ENCODE measurements around the gene NIPBL. TPM values are rescaled to one million over a fixed set of nuclear protein-coding genes. Genes with fewer than 3 reads are reported as not detected.
"Not testable (repeated sequence)": the region's sequence is repeated elsewhere in the genome, so short reads cannot be mapped to it uniquely, and the experiment has no call there.

The NIPBL gene, protein sequence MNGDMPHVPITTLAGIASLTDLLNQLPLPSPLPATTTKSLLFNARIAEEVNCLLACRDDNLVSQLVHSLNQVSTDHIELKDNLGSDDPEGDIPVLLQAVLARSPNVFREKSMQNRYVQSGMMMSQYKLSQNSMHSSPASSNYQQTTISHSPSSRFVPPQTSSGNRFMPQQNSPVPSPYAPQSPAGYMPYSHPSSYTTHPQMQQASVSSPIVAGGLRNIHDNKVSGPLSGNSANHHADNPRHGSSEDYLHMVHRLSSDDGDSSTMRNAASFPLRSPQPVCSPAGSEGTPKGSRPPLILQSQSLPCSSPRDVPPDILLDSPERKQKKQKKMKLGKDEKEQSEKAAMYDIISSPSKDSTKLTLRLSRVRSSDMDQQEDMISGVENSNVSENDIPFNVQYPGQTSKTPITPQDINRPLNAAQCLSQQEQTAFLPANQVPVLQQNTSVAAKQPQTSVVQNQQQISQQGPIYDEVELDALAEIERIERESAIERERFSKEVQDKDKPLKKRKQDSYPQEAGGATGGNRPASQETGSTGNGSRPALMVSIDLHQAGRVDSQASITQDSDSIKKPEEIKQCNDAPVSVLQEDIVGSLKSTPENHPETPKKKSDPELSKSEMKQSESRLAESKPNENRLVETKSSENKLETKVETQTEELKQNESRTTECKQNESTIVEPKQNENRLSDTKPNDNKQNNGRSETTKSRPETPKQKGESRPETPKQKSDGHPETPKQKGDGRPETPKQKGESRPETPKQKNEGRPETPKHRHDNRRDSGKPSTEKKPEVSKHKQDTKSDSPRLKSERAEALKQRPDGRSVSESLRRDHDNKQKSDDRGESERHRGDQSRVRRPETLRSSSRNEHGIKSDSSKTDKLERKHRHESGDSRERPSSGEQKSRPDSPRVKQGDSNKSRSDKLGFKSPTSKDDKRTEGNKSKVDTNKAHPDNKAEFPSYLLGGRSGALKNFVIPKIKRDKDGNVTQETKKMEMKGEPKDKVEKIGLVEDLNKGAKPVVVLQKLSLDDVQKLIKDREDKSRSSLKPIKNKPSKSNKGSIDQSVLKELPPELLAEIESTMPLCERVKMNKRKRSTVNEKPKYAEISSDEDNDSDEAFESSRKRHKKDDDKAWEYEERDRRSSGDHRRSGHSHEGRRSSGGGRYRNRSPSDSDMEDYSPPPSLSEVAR (N-terminal part only)
- 14.7 and 15.3 TPM in 2 replicates for total RNA-seq (2014; rRNA removed)
- 5.1 TPM for polyA plus RNA-seq (2012)

DNA sequence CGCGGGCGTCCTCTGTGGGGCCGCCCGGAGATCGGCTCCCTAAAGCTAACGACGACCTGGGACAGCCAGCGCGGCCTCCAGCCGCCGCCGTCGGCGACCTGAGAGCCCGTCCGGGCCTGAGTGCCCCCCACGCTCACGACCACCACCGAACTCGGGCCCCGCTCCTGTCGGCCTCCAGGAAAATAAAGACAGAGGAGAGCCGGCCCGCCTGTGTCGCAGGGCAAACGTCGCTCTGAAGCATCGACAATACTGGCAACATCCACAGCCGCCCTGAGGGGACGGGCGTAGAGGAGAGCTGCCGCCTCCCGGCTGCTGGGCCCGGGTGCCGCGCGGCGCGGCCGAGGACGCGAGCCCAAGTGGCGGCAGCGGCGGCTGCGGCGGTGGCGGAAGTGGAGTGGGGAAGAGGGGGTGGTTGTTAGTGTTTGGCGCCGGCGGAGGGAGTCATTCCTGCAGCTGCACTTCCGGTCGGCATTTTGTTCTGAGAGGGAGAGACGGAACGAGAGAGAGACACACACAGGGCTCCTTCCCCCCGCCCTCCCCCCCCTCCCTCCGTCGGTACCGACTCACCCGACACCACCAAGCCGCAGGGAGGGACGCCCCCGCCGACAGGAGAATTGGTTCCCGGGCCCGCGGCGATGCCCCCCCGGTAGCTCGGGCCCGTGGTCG lies at the start of gene NIPBL:
Gene NIPBL, plus strand, starts transcription at position 471 of the 666 bp plus-strand sequence. CDS start 76,928 bp downstream, outside the sequence.
- peak; percentile 94 for DNase-seq (ENCODE audit: low read depth)

DNA sequence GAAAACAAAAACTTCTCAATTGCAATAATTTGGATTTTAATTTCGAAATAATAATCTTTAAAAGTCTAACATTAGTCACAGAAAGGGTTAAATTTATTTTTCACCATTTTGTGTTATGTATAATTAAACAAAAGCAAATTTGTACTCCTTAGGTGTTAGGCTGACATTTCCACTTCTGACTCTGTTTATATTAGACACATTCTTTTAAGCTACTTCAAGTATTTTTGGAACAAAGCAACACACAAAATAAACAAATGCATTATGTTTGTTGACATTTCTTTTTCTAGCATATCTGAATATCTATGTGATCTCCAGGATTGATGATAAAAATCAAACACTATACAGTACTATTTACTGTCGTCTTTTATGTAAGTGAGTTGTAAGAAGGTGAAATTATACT lies 44.3 kb upstream of the NIPBL start:
- DNase-seq (ENCODE audit: low read depth), result no peak

DNA sequence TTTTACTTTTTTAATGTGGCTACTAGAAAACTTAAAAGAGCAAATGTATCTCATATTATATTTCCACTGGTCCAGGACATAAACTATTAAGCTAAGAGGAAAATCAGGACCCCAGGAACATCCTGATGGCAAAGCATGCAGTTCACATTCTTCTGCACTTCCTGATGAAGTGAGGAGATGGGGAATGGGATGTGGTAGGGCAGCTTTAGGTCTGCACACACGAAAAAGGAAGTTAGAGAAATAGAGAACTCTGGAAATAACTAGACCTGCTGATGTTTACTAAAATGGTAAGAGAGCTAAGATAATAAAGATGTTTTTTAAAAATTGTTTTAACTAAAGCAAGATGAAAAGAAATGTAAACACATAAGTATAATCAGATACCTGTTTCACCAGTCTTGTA lies 39.7 kb upstream of the NIPBL start:
- no peak for DNase-seq (ENCODE audit: low read depth)

DNA sequence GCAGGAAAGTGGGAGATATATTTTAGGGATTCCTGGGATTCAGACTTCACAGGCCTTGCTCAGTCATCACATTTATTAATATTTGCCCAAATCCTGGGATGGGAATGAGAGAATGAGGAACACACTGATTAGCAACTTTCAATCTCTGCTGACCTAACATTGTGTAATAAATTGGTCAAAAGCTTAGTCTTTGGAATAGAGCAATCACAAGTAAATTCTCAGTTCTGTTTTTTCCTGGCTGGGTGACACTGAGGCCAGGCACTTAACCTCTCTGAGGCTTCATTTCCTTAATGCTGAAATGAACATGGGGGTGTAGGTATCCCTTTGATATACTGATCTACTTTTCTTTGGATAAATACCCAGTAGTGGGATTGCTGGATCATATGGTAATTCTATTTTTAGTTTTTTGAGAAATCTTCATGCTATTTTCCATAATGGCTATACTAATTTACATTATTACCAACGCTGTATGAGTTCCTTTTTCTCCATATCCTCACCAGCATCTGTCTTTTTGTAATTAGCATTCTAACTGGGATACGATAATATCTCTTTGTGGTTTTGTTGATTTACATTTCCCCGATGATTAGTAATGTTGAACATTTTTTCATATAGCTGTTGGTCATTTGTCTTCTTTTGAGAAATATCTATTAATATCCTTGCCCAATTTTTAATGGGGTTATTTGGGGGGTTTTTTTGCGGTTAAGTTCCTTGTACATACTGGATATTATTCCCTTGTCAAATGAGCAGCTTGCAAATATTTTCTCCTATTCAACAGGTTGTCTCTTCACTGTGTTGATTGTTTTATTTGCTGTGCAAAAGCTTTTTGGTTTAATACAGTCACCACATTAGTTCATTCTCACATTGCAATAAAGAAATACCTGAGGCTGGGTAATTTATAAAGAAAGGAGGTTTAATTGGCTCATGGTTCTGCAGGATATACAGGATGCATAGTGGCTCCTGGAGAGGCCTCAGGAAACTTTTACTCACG lies 36.8 kb upstream of the NIPBL start:
- DNase-seq (ENCODE audit: low read depth), result no peak

DNA sequence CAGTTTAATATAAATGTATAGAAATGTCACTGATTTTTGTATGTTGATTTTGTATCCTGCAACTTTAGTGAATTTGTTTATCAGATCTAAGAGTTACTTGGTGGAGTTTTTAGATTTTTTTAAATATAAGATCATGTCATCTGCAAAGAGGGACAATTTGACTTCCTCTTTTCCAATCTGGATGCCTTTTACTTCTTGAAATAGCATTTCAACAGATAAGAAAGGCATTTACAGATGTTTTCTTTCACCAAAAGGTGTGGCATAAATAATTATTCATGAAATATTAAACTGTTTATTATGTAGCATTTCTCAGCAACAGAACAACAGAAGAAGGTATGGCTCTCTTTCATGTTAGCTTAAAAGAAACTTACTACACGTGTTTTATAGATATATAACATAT lies 34.9 kb upstream of the NIPBL start:
- no peak for DNase-seq (ENCODE audit: low read depth)

DNA sequence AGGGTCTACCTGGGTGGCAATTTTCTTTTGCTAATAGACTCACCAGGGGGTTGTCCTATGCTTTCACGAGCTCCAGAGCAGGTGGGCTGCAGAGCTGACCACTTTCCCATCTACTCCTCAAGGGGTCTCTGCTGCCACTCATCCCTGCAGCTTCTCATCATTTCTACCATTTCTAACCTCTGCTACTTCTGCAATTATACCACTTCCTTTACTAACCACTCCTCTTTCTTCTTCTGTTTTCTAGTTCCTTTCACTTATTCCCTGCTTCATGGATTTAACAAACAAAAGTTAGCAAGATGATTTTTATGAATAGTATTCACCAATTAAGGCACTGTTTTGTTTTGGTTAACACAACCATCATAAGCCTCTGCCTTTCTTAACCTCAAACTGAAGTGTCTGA lies 34.5 kb upstream of the NIPBL start:
- DNase-seq (ENCODE audit: low read depth), result no peak

DNA sequence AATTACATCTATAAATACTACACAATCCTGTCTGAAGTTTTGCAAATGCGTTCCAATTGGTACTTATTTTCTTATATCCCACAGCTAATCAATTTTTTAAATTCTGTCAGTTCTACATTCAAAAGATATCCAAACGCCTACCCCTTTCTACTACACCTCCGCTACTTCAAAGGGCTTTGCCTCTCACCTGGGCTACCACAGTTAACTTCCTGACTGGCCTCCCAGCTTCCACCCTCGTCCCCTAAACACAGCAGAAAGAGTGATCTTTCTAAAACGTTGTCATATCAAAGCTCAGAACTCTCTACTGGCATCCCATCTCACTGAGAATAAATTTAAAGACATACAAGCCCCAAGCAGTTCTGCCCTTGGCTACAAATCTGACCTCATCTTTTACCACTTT lies 32.3 kb upstream of the NIPBL start:
- DNase-seq (ENCODE audit: low read depth), result no peak

DNA sequence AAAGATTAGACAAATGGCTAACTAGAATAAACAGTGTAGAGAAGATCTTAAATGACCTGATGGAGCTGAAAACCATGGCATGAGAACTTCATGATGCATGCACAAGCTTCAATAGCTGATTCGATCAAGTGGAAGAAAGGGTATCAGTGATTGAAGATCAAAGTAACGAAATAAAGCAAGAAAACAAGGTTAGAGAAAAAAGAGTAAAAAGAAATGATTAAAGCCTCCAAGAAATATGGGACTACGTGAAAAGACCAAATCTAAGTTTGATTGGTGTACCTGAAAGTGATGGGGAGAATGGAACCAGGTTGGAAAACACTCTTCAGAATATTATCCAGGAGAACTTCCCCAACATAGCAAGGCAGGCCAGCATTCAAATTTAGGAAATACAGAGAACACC lies 28.0 kb upstream of the NIPBL start:
- DNase-seq (ENCODE audit: low read depth), result not testable (repeated sequence)

DNA sequence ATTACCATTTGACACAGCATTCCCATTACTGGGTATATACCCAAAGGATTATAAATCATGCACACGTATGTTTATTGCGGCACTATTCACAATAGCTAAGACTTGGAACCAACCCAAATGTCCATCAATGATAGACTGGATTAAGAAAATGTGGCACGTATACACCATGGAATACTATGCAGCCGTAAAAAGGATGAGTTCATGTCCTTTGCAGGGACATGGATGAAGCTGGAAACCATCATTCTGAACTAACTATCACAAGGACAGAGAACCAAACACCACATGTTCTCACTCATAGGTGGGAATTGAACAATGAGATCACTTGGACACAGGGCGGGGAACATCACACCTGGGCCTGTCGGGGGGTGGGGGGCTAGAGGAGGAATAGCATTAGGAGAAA lies 23.7 kb upstream of the NIPBL start:
- not testable (repeated sequence) for DNase-seq (ENCODE audit: low read depth)

DNA sequence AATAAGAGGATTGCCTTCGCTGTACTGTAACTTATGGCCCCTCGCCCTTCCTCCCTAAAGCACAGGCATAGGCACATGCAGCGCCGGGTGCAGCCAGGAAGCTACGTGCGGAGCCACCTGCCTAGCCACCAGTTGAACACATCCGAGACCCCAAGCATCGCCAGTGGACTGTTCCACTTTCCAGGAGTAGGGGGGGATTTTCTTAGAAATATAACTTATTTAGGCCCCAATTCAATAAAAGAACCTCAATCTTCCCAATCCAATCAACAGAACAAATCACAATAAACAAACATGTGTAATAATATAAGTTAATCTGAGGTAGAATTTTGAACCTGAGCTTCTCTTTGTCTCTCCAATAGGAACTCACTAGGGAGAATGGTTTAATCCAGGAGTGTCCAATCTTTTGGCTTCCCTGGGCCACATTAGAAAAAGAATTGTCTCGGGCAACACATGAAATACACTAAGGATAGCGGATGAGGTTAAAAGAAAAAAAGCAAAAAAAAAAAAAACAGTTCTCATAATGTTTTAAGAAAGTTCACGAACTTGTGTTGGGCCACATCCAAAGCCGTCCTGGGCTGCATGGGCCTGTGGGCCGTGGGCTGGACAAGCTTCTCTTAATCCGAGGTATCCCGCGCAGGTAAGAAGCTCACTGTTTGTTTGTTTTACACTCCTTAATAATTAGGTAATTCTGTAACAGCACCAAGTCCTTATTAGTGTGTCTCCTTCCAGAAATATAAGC lies 22.0 kb upstream of the NIPBL start:
- DNase-seq (ENCODE audit: low read depth), result no peak

DNA sequence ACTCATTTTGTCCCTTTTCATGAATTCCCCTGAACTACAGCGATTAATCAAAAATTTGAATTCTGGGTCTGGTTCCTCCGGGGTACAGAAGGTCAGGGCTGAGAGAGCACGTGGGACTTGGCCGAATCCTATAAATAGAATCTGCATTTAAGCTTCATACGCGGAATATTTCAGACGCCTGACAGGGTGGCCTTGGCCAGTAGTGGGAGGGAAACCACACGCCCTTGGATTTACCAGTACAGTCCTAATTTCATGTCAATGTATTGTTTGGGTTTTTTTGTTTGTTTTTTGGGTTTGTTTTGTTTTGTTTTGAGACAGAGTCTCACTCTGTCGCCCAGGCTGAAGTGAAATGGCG lies 21.5 kb upstream of the NIPBL start:
- DNase-seq (ENCODE audit: low read depth), result no peak

DNA sequence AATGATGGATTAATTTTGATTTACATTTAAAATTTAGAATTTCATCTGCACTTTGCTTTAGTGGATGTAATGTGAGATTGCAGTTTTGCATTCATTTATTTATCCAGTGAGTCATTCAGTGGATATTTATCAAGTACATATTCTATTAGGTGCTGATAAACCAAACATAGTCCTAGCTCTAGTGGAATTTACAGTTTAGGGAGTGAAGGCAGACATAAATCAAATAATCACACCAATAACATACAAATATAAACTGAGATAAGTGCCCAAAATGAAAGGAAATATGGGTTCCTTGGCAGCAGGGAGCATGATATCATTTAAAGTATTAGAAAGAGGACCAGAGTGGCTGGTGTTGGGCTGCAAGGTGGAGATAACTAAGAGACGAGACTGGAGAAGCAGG lies 14.7 kb upstream of the NIPBL start:
- DNase-seq (ENCODE audit: low read depth), result no peak

DNA sequence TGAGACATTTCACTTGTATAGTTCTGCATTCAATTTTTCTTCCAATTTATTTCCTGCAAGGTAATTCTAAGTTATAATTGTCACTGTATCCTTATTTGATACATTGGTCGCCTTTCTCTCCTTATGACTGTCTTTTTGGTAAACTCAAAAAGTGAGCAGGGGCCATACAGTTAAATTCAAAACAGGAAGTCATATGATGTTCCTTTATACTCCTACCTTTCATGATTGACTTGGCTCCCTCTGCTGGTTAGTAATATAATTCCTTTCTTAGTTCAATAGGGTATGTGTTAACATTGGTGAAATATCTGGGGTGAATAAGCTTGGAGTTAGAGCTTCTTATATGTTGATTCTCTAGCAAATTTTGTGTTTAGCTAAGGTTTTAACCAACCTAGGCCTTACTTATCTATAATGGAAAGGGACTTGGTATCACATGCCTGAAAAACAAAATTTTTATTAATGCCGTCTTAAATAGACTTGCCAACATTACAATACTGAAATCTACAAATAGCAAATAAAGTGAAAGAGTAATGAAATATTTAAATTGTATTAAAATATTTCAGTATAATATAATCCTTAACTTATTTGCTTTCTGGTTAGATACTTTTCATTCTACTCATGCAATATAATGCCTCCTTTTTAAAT lies 6.0 kb upstream of the NIPBL start:
- peak; percentile 68 for DNase-seq (ENCODE audit: low read depth)

DNA sequence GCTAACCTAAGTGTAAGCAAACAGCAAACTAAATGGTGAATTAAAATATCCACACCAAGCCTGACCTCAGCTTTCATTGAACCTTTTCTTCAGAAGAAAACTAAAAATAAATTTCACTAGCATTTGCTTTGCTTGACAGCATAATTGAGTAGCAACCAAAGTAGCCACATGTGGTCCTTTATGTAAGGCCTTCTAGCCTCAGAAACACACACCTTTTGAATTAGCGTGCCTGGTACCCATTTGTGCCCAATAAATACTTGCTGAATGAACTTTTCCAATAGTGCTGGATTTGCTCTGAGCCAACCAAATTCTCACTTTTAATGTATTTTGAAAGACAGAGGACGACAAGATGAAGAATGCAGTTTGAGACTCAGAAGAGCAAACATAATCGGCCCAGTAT lies 2.1 kb upstream of the NIPBL start:
- no peak for DNase-seq (ENCODE audit: low read depth)

DNA sequence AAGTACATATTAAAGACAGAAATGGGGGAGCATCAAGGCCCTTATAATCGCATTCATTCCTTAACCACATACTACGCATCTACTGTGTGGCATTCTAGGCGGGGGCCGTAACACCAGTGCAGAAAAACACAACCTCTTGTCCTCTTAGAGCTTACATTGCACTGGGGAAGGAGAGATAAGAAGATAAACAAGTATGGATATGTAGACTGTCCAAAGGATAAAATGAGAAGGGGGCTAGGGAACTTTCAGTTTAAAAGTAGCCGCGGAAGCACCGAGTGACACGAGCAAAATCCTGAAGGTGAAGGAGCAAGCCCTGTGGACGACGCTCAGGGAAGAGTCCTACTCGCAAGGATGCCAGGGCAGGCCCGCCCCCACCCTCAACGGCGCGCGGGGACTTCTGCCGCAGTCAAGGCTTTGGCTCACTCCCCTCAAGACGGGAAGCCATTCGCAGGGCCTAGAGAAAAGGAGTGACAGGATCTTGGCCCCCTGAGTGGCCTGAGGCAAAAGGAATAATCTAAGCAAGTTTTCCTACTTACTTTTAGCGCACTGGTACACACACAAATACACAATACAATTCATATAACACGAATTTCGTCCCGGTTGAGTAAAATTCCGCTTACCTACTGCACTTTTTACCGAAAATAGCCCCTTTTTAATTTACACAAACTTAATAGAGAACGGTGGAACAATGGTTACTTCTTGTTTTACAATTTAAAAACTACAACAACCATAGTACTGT lies 1.3 kb upstream of the NIPBL start:
- DNase-seq (ENCODE audit: low read depth), result peak; percentile 44

DNA sequence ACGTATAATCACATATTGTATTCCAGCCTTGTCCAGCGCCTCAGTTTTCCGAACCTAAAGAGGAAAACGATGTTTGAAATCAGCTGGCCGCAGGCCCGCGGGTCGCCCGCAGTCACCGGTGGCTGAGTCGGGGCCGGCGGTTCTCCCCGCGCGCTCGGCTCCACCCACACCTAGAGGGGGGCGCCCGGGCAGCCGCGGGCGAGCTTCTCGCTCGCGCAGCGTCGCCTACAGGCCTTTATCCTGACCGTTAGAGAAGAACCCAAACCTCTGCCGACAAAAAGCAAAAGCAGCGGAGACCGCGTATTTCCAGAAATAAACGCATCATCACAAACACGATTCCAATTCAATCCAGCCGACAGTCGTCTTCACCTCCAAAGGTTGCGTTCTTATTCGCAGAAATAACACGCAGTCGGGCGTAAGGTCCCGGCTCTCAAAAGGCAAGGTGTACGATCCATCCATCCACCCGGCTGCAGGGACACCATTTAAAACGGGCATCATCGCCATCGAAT lies 725 bp upstream of the NIPBL start:
- DNase-seq (ENCODE audit: low read depth), result peak; percentile 75

DNA sequence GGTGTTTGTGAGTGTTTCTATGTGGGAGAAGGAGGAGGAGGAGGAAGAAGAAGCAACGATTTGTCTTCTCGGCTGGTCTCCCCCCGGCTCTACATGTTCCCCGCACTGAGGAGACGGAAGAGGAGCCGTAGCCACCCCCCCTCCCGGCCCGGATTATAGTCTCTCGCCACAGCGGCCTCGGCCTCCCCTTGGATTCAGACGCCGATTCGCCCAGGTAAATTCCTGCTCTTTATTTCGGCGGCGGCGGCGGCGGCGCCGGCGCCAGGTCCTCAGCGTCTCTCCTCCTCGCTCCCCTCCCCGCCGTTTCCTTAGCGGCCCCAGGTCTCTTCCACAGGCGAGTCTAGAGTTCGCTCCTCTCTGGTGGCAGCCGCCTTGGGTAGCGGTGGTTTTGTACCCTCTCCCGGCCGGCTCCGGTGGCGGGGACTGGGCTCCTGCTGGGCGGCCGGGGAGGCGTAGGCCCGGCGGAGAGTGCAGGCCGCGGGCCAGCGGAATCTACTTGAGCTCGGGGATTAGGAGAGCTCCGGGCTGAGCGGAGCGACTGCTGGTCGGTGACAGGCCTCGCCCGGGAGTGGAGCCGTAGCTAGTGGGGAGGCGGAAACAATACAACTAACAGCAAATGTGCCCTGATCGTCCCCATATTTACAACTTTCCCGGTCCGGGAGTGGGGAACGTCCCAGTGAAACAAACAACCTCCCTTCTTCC lies 547 bp downstream of the NIPBL start:
- peak; percentile 58 for DNase-seq (ENCODE audit: low read depth)
